MM.1S (cell line): ENCODE results near the gene UBE2U.

Experiments
- EZH2 ChIP-seq: fragments of 300-600 bp; sonication (generic); optimal IDR thresholded peaks from 2 replicates; pipeline ENCODE3; 2017; ENCODE audit warnings: low read depth, mild to moderate bottlenecking, antibody characterized with exemption, low read length, mixed read lengths
- EZH2phosphoT487 ChIP-seq: fragments of 300-600 bp; sonication (generic); IDR thresholded peaks from 2 replicates; pipeline ENCODE4 v1.6.1; 2018; ENCODE audit warnings: antibody characterized with exemption, low read length
- TF ChIP-seq, protein P1 (sequence below): fragments of 300-600 bp; sonication (generic); IDR thresholded peaks from 2 replicates; pipeline ENCODE4 v1.5.1; 2016; ENCODE audit warnings: antibody characterized with exemption, low read length, mixed read lengths

DNA sequence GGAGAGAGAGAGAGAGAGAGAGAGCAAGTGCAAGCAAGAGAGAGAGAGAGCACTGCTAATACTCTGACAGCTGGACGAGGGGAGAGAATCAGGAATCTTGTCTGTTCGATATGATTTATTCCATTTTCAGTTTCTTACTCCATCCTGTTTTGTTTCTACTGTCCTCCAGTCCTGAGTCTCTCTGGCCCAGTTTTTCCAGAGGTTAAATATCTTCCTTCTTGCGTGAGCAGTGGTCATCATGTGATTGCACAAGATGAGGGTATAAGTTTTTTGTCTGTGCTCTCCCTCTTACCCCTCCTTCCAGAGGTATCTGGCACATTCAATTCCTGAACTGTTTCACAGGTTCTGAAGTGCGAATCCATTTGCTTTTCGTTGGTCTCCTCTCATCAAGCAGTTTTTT is 16.8 kb downstream of the UBE2U start:
- TF ChIP-seq, protein P1, sequence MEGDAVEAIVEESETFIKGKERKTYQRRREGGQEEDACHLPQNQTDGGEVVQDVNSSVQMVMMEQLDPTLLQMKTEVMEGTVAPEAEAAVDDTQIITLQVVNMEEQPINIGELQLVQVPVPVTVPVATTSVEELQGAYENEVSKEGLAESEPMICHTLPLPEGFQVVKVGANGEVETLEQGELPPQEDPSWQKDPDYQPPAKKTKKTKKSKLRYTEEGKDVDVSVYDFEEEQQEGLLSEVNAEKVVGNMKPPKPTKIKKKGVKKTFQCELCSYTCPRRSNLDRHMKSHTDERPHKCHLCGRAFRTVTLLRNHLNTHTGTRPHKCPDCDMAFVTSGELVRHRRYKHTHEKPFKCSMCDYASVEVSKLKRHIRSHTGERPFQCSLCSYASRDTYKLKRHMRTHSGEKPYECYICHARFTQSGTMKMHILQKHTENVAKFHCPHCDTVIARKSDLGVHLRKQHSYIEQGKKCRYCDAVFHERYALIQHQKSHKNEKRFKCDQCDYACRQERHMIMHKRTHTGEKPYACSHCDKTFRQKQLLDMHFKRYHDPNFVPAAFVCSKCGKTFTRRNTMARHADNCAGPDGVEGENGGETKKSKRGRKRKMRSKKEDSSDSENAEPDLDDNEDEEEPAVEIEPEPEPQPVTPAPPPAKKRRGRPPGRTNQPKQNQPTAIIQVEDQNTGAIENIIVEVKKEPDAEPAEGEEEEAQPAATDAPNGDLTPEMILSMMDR = no peak
- TF ChIP-seq EZH2 (no peak), EZH2phosphoT487 (no peak)
